Measurements from ENCODE around the gene APOBR. TPM values are rescaled to one million over a fixed set of nuclear protein-coding genes. Genes with fewer than 3 reads are reported as not detected.
A peak's percentile ranks its signal among the peaks of the same experiment; 100 is the strongest.

The APOBR gene
- total and polyA plus RNA-seq, 9 of the 15 experiments (the other 6 are each of a cell fraction or from before 2014, with no cell fraction given) = 0.08 to 6.1 (median 2.8) TPM; not detected in 1

GRCh38 chr16:28492511-28492910 is 1.9 kb upstream of the APOBR start:
- intact Hi-C loops (cut with micrococcal nuclease) = no loop called here
- Histone ChIP-seq H3K4me1 (replicated peaks in 1 of 2; ENCODE audit: control insufficient read depth in 2 of 2, insufficient read depth in 2 of 2, low read length in 2 of 2) (peaks cover 13 to 46% of the 10 kb centered on the region in 2 experiments), H3K9ac (ENCODE audit: insufficient read depth in 1 of 2, low read depth in 2 of 2, low read length in 2 of 2) (peak overlapping the region in 1 of 2 experiments; percentile 78; a peak in 2 of 4 replicates), H3K9me1 (ENCODE audit: control insufficient read depth, insufficient read depth, low read length) (no peaks in the 10 kb centered on the region), H3K4me2 (ENCODE audit: insufficient read depth, low read length) (peak overlapping the region; percentile 84; the same call in 1 of the 2 replicates), H3K79me2 (ENCODE audit: control insufficient read depth, insufficient read depth, low read length) (peaks cover 8% of the 10 kb centered on the region; the same call in 2 of the 3 replicates), H3K4me3 (peak overlapping the region; percentile 76), H3K36me3 (ENCODE audit: control insufficient read depth, insufficient read depth, low read length) (peaks cover 12% of the 10 kb centered on the region; the same call in 2 of the 3 replicates), H4K20me1 (replicated peaks; ENCODE audit: control insufficient read depth, insufficient read depth, low read length) (no peaks in the 10 kb centered on the region), H3K27ac (ENCODE audit: extremely low read depth, low read depth, low read length) (peak overlapping the region; percentile 89), H3K9me3 (replicated peaks; ENCODE audit: control insufficient read depth, insufficient read depth, low read depth, low read length) (no peaks in the 10 kb centered on the region), H3K27me3 (ENCODE audit: control insufficient read depth in 2 of 2, insufficient read depth in 2 of 2, low read length in 2 of 2) (no peaks in the 10 kb centered on the region), H2AFZ (ENCODE audit: low read depth, low read length) (peak overlapping the region; percentile 86)
- TF ChIP-seq GABPA (tag; conservative IDR thresholded peaks at IDR 0.05; ENCODE audit: low read depth) = peak; percentile 31
- TF ChIP-seq ZBTB43 (CRISPR knock-in tag; IDR thresholded peaks at IDR 0.05) = no peak
- no peak for TF ChIP-seq BMI1 (IDR thresholded peaks at IDR 0.05; ENCODE audit: low read length)
- no peak for TF ChIP-seq ZNF785 (CRISPR knock-in tag; IDR thresholded peaks at IDR 0.05)
- no peak for TF ChIP-seq POLR2G (IDR thresholded peaks at IDR 0.05; ENCODE audit: low read depth, low read length)
- TF ChIP-seq ARID2 (IDR thresholded peaks at IDR 0.05) = no peak
- TF ChIP-seq TAL1 (IDR thresholded peaks at IDR 0.05) = no peak
- peak; percentile 4; the same call in 1 of the 2 replicates for TF ChIP-seq ZKSCAN8 (CRISPR knock-in tag; IDR thresholded peaks at IDR 0.05)
- in situ Hi-C loops (cut with MboI) = loop anchor here (25.0 kb wide), 1 partner anchor 1720 kb away; no protein-coding TSS in a partner anchor
- no peak for FAIRE-seq
- WGBS (ENCODE audit: insufficient coverage, low coverage, missing lambda C conversion rate) = 61% methylated on average over 4 of the region's 4 CpGs
- CTCF ChIA-PET (ENCODE audit: low intra/inter-chr PET ratio) = no interaction called here
- POLR2A ChIA-PET = interaction anchor here (1.1 kb wide), 1 partner anchor 25 kb away, joined by 3 read pairs; no protein-coding TSS in a partner anchor
- no peak for DNase-seq (ENCODE audit: extremely low read depth in 1 of 4, low spot score in 3 of 4)
- ATAC-seq = no peak
- no TSS peak for BruUV-seq (replicated peaks)
